ENCODE data around the gene ROR2. TPM values are rescaled to one million over a fixed set of nuclear protein-coding genes. Genes with fewer than 3 reads are reported as not detected.
A peak's percentile ranks its signal among the peaks of the same experiment; 100 is the strongest.

Gene ROR2
- total and polyA plus RNA-seq, 2 of the 13 experiments (the other 11 are each of a cell fraction or from before 2014, with no cell fraction given) = not detected

DNA sequence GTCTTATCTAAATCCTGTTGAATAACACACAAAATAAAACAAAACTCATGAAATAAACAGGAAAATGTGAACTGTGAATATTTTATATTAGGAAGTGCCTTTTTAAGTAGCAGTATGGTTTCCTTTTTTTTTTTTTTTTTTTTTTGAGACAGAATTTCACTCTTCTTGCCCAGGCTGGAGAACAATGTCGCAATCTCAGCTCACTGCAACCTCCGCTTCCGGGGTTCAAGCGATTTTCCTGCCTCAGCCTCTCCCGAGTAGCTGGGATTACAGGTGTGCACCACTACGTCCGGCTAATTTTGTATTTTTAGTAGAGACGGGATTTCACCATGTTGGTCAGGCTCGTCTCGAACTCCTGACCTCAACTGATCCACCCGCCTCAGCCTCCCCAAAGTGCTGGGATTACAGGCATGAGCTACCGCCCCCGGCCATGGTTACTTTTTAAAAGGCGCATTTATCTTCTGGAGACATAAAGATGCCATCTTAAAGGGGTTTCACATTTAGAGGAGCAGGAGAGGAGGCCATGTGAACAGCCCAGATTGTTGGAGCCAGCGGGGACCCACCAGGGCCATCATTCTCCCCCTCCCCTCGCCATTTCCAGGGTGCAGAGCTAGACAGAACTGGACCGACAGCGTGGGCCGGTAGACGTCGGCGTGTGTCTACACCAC is 64.1 kb downstream of the ROR2 start (continued):
- TF ChIP-seq ZNF468 (CRISPR knock-in tag; IDR thresholded peaks at IDR 0.05) = no peak

DNA sequence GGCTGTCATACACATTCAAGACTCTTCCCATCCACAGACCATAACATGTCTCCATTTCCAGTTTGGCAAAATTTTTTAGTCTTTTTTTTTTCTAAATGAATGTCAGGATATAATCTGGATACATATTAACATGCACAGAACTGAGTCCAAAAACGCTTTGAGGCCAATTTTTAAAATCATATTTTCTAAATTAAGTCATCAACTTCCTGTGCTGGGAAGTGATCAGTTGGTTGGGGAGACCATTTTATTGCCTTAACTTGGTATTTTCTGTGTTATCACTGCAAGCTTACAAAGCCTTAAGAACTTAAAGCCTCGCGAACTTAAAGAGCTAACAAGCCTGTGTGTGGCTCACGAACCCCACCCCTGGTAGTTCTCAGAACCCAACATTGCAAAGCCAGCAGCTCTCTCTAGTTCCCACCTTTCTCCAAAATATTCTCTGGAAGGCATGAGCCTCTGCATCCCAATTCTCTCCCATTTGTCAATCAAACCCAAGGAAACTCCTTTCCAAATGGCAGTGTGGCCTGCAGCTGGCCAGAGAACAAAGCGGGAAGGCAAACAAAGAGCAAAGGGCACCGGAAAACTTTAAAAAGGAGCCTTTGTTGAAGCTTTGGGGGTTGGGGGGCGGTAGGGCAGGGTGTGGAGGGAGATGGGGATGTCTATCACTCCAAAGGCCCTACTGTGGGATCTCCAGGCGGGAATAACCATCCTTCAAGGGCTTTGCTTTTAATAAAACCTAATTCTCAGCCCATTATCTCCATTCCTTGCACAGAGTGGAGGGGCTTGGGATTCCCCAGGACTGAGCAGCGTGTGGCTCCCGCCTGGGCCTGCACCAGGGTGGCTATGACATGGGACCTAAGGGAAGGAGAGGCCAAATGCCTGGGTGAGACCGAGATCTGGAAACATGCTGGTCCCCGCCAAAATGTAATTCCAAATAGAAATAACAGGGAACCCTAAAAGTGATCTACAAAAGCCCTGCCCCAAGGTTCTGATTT is 65.0 kb downstream of the ROR2 start:
- no peak overlapping the region for H3K9ac ChIP-seq (ENCODE audit: insufficient read depth, low read depth, low read length)
- in situ Hi-C loops (cut with HindIII; ENCODE audit: extremely low pct_ligation_motif_present, low pct_unique_long_range_greater_than_20kb) = no loop called here
- H4K20me1 ChIP-seq (ENCODE audit: insufficient read depth, low read length) = no peaks in the 10 kb centered on the region
- no TSS peak for BruUV-seq (replicated peaks)
- ChIA-PET POLR2A (no interaction called here), CTCF (ENCODE audit: low intra/inter-chr PET ratio, low total read pairs) (no interaction called here)
- no peaks in the 10 kb centered on the region for H3K79me2 ChIP-seq (ENCODE audit: insufficient read depth, low read length)
- H3K4me2 ChIP-seq (ENCODE audit: low read depth, low read length) = peak overlapping the region; percentile 20
- no peak overlapping the region for H3K4me3 ChIP-seq (replicated peaks in 1 of 3; ENCODE audit: insufficient read depth in 1 of 3, low read depth in 2 of 3, low read length in 3 of 3)
- no peak overlapping the region for H3K27ac ChIP-seq (ENCODE audit: extremely low read length, insufficient read depth, low read length)
- FAIRE-seq = peak; percentile 46
- no peaks in the 10 kb centered on the region for H3K36me3 ChIP-seq (replicated peaks in 1 of 2; ENCODE audit: control insufficient read depth in 1 of 2, insufficient read depth in 2 of 2, low read length in 2 of 2)
- intact Hi-C loops (cut with micrococcal nuclease; ENCODE audit: unreplicated experiment) = no loop called here
- no peaks in the 10 kb centered on the region for H3K9me3 ChIP-seq (ENCODE audit: low read length)
- peak; percentile 60 for DNase-seq (ENCODE audit: low spot score)
- H3K4me1 ChIP-seq (ENCODE audit: insufficient read depth, low read length) = peaks cover 23% of the 10 kb centered on the region
- no peak overlapping the region for H2AFZ ChIP-seq (ENCODE audit: low read length)
- H3K27me3 ChIP-seq (ENCODE audit: control insufficient read depth in 1 of 2, insufficient read depth in 2 of 2, low read length in 2 of 2) = peaks cover 0 to 29% of the 10 kb centered on the region in 2 experiments; a peak in 3 of 5 replicates
- 44% methylated on average over 12 of the region's 12 CpGs for WGBS (ENCODE audit: low lambda C conversion rate)
- peak; percentile 72 for ATAC-seq
- TF ChIP-seq ZNF136 (CRISPR knock-in tag; IDR thresholded peaks at IDR 0.05; ENCODE audit: low read depth) (no peak), HNF4G (IDR thresholded peaks at IDR 0.05; ENCODE audit: borderline replicate concordance, low read depth, low read length) (peak; percentile 47; the same call in 1 of the 2 replicates), HNF4G (CRISPR knock-in tag; IDR thresholded peaks at IDR 0.05; ENCODE audit: borderline replicate concordance, low read depth) (no peak), ZKSCAN1 (IDR thresholded peaks at IDR 0.05; ENCODE audit: low read length) (peak; percentile 80), EHMT2 (IDR thresholded peaks at IDR 0.05; ENCODE audit: borderline replicate concordance, low read depth, low read length) (0 out of 2 replicates have a peak, but pooled peaks have one; percentile 29), SALL1 (CRISPR knock-in tag; IDR thresholded peaks at IDR 0.05) (no peak), PPARG (CRISPR knock-in tag; conservative IDR thresholded peaks at IDR 0.05) (peak; percentile 68), ETV5 (CRISPR knock-in tag; IDR thresholded peaks at IDR 0.05; ENCODE audit: borderline replicate concordance) (peak; percentile 34; the same call in 1 of the 2 replicates), HNF4A (CRISPR knock-in tag; IDR thresholded peaks at IDR 0.05) (peak; percentile 60), SOX5 (CRISPR knock-in tag; IDR thresholded peaks at IDR 0.05; ENCODE audit: borderline replicate concordance) (peak; percentile 84)
- TF ChIP-seq, protein P1, sequence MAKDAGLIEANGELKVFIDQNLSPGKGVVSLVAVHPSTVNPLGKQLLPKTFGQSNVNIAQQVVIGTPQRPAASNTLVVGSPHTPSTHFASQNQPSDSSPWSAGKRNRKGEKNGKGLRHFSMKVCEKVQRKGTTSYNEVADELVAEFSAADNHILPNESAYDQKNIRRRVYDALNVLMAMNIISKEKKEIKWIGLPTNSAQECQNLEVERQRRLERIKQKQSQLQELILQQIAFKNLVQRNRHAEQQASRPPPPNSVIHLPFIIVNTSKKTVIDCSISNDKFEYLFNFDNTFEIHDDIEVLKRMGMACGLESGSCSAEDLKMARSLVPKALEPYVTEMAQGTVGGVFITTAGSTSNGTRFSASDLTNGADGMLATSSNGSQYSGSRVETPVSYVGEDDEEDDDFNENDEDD (CRISPR knock-in tag; IDR thresholded peaks at IDR 0.05; ENCODE audit: borderline replicate concordance) = peak; percentile 39; the same call in 1 of the 2 replicates
- TF ChIP-seq, protein P2, sequence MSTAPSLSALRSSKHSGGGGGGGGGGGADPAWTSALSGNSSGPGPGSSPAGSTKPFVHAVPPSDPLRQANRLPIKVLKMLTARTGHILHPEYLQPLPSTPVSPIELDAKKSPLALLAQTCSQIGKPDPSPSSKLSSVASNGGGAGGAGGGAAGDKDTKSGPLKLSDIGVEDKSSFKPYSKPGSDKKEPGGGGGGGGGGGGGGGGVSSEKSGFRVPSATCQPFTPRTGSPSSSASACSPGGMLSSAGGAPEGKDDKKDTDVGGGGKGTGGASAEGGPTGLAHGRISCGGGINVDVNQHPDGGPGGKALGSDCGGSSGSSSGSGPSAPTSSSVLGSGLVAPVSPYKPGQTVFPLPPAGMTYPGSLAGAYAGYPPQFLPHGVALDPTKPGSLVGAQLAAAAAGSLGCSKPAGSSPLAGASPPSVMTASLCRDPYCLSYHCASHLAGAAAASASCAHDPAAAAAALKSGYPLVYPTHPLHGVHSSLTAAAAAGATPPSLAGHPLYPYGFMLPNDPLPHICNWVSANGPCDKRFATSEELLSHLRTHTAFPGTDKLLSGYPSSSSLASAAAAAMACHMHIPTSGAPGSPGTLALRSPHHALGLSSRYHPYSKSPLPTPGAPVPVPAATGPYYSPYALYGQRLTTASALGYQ (CRISPR knock-in tag; IDR thresholded peaks at IDR 0.05) = 0 out of 2 replicates have a peak, but pooled peaks have one; percentile 23
- TF ChIP-seq, protein P3, sequence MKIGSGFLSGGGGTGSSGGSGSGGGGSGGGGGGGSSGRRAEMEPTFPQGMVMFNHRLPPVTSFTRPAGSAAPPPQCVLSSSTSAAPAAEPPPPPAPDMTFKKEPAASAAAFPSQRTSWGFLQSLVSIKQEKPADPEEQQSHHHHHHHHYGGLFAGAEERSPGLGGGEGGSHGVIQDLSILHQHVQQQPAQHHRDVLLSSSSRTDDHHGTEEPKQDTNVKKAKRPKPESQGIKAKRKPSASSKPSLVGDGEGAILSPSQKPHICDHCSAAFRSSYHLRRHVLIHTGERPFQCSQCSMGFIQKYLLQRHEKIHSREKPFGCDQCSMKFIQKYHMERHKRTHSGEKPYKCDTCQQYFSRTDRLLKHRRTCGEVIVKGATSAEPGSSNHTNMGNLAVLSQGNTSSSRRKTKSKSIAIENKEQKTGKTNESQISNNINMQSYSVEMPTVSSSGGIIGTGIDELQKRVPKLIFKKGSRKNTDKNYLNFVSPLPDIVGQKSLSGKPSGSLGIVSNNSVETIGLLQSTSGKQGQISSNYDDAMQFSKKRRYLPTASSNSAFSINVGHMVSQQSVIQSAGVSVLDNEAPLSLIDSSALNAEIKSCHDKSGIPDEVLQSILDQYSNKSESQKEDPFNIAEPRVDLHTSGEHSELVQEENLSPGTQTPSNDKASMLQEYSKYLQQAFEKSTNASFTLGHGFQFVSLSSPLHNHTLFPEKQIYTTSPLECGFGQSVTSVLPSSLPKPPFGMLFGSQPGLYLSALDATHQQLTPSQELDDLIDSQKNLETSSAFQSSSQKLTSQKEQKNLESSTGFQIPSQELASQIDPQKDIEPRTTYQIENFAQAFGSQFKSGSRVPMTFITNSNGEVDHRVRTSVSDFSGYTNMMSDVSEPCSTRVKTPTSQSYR (CRISPR knock-in tag; IDR thresholded peaks at IDR 0.05; ENCODE audit: borderline replicate concordance) = peak; percentile 74; the same call in 1 of the 2 replicates
